NCI-H2227 treated with DMSO at 0.1 percent for 48 hours (cell line): ENCODE measurements around the gene NBAS.
"Not testable (repeated sequence)": the region's sequence is repeated elsewhere in the genome, so short reads cannot be mapped to it uniquely, and the experiment has no call there.

Experiments used
- DNase-seq: peaks from one replicate; lab custom pipeline; 2025; lab: John Stamatoyannopoulos, UW

Gene NBAS

DNA sequence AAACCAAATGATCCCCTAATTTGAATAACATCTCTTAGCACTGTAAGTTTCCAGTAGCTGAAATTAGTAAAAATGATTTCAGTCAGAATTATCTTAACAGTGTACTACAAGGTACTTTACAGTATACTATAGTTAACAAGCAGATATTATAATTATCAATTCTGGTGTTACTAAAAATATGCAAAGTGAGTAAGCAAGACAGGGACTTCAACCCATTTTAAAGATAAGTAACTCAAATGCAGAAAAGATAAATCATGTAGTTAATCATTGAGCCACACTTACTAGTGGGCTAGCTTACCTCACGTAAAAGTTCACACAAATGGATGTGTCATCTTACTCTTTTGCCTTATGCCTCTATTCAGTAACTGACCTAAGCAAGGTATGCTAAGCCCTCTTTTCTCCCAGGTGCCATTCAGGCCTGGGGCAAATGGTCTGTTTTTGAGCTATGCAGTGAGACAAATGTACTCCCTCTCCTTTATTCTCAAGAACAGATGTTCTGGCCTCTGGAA lies 101.0 kb downstream of the NBAS start:
- DNase-seq, result no peak

DNA sequence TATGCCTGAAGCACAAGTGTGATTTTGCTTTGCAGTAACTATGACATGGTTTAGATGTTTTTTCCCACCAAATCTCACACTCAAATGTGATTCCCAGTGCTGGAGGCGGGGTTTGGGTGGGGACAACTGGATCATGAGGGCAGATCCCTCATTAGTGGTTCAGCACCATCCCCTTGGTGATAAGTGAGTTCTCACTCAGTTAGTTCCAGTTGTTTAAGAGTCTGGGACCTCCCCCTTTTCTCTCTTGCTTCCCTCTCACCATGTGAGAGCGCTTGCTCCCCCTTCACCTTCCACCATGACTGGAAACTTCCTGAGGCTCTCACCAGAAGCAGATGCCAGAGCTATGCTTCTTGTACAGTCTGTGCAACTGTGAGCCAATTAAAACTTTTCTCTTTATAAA lies 102.9 kb downstream of the NBAS start:
- DNase-seq, result no peak

DNA sequence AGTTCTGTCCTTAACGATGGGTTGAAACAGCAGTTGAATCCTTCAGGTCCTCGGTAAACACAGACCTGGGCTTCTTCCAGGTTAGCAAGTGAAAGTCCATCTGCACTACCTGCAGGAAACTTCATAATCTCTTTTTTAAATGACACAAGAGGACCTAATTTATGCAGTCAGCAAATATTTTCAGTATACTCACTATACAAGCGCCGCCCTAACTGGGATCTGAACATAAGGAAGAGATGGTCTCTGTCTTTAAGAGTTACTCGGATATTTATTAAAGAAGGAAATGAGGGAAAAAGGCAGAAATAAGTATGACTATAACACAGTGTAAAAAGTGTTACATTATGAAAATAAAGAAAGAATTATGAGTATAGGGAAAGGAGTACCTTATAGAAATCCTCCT lies 103.3 kb downstream of the NBAS start:
- DNase-seq, result no peak

DNA sequence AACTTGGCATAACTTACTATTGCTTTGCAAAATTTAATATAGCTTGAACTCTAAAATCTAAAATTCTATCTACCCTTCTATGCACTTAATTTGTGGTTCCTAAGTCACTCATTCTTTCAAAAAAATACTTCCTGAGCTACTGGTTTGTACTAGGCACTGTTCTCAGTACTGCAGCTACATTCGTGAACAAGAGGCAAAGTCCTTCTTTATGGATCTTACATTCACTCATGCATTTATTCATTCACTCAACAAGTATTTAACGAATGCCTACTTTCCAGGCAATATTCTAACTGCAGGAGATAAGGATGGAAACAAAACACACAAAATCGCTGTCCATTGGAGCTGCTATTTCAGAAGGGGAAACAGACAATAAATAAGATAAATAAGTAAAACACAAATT lies 104.8 kb downstream of the NBAS start:
- no peak for DNase-seq

DNA sequence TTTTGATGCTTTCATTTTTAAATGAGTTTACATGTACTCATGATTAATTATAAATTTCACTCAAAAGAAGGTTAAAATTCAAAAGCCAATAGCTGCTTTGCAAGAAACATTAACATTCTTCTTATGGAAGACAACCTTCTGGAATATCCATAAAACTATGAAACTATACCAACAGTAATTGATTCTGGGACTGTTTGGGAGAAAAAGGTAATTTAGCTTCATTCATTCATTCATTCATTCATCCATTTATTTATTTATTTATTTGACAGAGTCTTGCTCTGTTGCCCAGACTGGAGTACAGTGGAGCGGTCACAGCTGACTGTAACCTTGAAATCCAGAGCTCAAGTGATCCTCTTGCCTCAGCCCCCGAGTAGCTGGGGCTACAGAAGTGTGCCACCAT lies 110.3 kb downstream of the NBAS start:
- no peak for DNase-seq

DNA sequence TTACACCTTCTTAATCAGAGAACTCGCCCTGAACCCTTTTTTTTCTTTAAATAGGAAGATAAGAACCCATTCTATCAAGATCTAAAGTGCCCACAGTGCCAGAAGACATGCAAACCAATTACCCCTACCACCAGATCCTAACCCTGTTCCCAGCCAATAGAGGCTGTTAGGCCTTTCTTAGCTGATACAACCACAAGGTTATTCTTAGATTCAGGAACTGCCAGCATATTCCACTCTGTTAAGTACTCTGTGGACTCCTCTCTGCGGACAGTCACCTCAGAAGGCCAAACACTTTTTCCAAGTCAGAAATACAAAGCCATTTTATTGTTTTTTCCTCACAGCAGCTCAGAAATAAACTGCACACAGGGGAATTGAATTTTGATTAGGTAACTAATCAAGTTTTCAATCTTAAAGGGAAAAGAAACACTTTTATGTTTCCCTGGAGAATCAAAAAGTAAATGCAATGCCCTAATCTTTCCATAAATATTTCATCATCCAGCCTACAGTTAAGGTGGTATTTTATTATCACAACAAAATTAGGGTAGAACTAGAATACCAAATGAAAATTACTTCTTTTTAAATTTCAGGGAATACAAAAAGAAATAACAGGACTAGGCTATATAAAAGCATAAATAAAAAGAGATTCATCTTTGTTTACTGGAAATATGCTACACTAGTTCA lies 111.4 kb downstream of the NBAS start:
- no peak for DNase-seq

DNA sequence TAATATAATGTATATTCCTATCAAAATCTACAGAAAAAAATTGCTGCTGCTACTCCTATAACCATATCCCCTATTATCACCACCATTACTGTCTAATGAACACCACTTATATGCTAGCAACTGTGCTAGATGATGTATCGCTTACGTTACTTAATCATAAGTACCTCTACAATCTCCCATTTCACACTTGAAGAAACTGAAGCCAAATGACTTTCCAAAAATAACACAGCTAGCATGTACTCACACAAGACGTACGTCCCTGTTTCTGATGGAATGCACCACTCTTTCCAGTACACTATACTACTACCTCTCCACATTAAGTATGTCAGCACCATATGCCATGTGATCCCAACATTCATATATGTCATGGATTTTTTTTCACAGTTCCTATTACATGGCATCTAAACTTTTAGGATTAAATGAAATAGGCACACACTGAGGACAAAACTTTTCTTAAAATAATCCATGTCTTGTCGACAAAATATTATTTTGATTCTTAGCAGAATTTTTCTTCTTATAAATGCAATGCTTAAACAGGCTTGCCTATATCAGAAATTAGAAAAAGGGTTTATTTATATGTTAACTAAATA lies 112.8 kb downstream of the NBAS start:
- DNase-seq, result no peak

DNA sequence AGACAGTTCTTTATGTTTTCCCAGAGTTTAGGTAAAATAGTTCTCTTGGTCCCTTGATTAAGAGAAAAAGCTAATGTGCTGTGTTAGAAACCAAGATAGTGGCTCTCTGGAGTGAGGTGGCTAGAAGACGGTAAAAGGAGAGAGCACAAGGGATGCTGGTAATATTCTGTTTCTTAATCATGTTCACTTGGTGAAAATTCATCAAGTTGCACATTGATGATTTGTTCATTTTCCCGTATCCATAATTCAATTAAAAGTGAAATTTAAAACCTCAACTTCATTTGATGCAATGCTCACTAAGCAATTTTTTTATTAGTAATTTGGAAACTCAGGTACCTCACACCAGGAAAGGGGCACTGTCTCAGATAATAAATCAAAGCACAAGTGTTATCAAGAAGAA lies 113.8 kb downstream of the NBAS start:
- DNase-seq, result no peak

DNA sequence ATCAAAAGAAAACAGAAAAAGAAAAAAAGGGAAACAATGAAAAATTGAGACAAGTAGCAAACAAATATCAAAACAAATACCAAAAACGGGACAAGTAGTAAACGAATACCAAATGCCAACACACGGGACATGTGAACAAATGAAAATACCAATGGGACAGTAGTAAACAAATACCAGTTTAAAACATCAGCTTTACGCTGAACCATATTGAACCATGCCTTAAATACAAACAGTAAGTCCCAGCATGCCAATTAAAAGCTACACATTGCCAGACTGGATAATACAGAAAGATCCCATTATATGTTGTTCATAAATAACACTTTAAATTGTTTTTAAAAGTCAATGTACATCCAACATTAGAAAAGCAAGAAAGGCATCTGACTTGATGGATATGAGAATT lies 114.2 kb downstream of the NBAS start:
- no peak for DNase-seq

DNA sequence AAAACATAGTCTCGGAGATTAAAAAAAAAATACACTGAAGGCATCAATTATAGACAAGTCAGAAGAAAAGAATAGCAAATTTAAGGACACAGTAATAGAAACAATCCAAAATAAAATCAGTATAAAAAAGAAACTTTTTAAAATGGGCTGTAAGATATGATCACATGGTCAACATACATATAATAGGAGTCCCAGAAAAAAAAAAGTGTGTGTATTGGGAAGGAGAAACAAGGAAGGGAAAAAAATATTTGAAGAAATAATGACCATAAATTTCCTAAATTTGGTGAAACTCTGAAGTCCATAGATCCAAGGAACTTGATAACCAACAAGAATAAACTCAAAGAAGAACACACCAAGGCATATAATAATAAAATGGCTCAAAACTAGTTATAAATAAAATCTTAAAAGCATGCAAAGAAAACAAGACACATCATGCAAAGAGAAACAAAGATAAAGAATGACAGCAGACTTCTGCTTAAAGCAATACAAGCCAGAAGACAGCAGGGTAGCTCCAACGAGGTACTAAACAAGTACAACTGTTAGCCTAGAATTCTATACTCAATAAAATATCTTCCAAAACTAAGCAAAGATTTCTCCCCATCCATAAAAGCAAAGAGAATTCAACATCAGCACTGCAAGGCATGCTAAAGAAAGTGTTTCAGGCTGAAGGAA lies 115.1 kb downstream of the NBAS start:
- no peak for DNase-seq

DNA sequence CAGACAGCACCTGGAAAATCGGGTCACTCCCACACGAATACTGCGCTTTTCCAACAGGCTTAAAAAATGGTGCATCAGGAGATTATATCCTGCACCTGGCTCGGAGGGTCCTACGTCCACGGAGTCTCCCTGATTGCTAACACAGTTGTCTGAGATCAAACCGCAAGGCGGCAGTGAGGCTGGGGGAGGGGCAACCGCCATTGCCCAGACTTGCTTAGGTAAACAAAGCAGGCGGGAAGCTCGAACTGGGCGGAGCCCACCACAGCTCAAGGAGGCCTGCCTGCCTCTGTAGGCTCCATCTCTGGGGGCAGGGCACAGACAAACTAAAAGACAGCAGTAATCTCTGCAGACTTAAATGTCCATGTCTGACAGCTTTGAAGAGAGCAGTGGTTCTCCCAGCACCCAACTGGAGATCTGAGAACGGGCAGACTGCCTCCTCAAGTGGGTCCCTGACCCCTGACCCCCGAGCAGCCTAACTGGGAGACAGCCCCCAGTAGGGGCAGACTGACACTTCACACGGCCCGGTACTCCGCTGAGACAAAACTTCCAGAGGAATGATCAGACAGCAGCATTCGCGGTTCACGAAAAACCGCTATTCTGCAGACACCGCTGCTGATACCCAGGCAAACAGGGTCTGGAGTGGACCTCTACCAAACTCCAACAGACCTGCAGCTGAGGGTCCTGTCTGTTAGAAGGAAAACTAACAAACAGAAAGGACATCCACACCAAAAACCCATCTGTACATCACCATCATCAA lies 121.2 kb downstream of the NBAS start:
- not testable (repeated sequence) for DNase-seq

DNA sequence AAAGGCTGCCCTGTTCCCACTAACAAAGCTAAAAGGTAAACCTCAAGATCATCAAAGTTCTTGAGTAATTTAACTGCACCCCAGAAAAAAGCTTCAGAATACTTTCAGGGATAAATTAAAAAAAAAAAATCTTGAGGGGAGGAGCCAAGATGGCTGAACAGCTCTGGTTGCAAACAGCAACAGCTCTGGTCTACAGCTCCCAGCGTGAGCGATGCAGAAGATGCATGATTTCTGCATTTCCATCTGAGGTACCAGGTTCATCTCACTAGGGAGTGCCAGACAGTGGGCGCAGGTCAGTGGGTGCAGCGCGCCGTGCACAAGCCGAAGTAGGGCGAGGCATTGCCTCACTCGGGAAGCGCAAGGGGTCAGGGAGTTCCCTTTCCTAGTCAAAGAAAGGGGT lies 121.8 kb downstream of the NBAS start:
- DNase-seq, result not testable (repeated sequence)

DNA sequence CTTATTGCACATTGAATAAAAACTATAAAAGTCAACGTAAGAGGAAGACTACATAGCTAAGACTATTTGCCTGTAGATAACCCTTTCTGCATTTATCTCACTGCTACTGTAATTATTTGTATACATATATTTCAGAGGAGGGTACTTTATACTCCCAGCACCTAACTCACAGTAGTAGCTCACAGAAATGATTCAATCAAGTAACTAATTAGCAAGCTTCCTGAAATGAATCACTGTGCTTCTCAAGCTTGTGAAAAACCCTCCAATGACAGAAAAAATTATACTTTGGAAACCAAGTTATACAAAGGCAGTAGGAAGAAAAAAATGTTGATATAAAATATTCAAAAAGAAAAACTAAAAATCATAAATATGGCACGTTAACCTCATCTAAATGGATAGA lies 124.9 kb downstream of the NBAS start:
- DNase-seq, result no peak

DNA sequence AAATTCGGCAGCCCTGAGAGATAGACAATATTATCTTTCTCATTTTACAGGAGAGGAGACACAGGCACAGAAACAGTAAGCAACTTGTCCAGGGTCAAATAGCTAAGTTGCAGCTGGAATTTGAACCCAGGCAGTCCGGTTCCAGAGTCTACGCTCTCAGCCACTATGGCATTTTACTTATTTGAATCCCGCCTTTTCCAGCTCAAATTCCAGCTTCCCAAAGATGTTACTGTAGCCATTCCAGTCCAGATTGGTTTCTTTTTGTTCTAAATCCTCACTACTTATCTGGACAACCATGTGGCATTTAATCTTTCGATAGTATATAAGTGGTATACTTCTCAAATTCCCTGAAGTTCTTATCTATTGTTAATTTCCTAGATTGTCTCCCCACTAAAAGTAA lies 125.7 kb downstream of the NBAS start:
- no peak for DNase-seq

DNA sequence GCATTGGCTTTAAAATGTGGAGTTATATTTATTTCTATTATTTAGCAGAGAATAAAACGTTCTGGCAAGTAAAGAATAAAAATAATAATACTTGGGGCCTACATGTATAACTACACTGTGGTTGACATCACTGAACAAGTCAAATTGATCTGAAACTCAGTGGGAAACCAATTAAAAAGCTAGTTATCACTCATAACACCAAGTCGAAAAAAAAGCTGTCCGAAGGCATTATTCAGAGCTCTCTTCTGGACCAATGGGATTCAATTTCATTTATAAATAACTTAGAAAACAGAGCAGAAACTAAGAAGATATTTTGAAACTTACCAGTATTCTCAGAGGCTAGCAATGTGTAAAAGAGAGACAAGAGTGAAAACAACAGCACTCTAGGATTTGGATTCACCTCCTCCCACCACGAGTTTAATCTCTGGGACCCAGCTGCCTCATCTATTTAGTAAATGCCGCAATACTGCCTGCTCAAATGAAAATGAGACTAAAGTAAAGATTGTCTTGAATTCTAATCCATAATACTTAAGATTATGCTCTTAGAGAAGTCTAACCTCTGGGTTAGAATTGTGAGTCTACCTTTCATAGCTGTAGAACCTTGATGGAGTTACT lies 128.4 kb downstream of the NBAS start:
- DNase-seq, result no peak

DNA sequence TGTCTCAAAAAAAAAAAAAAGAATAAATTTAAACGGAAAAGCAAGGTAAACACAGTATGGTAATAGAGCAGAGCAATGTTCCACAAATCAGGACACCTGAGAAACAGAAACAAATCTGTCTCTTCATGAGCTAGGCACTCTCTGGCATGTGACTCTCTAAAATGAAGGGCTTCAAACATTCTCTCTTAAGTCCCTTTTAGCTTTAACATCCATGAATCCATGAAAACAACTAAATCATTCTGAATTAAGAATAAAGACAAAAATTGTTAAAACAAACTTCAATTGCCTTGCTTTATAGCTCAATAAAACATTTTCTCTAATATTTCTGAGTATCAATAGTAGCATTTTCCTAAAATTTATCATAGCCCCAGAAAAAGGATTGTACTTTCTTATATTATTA lies 132.1 kb downstream of the NBAS start:
- DNase-seq, result no peak

DNA sequence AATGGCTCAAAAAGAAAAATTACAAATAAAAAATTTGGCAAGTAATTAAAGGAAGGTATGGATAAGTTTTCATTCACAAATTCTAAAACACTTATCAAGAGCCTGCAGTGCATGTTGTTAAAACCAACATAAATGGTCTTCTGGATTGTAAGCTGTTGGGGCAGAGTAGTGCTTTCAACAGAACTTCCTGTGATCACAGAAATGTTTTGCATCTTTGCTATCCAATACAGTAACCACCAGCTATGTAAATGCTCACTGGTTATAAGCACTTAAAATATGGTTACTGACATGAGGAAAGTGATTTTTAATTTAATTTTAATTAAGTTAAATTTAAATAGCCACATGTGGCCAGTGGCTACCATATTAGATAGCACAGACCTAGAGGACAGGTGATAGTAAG lies 133.1 kb downstream of the NBAS start:
- DNase-seq, result no peak

DNA sequence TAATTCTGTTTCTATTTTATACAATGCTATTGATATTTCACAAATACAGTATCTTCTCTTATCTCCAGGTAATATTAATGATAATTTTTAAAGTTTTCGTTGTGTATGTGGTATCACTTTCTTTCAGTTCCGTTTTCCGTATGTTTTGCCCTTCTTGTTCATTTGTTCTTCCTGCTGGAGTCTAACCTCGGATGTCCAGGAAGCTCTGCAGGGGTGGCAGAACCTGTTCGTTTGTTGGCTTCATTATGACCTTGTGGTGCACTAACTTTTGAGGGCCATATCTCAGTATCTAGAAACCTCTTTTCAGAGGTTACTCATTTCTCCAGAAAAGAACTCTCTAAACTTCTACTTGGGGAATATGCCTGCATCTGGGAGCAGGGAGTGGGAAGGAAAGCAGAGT lies 134.5 kb downstream of the NBAS start:
- no peak for DNase-seq

DNA sequence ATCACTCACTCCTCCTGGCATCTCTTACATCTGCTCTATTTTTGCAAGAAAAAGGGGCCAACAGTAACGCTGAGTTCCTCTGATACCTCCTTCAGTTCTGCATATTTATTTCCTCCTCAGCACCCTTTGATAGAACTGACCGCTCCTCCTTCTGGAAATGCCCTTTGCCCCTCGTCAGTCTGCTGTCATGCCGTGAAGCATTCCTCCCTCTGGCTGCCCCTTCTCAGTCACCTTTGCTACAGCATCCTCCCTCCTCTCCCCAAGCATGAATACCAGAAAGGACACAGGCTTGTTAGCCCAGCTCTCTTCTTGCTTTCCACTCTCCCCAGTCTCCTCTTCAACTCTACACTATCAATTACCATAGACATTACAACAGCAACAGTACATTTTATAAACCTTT lies 135.4 kb downstream of the NBAS start:
- DNase-seq, result no peak

DNA sequence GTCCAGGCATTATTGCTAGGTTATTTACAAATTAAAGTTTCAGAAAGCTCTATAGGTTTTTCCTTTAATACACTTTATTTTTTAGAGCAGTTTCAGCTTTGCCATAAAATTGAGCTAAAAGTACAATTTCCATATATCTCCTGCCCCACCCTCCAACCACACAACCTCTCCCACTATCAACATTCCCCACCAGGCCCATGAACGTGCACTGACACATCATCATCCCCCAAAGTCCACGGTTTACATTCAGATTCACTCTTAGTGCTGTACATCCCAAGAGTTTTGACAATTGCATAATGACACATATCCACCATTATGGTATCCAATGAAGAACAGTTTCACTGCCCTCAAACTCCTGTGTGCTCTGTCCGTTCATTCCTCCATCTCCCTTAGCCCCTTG lies 139.4 kb downstream of the NBAS start:
- DNase-seq, result no peak

DNA sequence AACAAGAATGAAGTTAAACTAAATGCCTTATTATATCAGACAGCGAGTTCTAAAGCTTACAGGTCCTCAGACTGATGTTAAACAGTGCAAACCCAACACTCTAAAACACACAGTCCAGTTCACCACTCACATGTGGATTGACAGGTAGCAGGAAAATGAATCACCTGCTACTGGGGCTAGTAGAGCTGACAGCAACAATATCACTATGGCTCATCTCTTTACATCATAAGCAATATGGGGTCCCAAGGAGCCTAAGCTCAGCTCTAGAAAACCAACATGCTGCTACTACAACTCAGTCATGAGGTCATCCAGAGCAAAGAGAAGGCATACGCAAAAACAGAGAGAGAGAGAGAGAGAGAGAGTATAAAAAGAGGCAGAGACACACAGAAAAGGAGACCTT lies 145.4 kb downstream of the NBAS start:
- no peak for DNase-seq

DNA sequence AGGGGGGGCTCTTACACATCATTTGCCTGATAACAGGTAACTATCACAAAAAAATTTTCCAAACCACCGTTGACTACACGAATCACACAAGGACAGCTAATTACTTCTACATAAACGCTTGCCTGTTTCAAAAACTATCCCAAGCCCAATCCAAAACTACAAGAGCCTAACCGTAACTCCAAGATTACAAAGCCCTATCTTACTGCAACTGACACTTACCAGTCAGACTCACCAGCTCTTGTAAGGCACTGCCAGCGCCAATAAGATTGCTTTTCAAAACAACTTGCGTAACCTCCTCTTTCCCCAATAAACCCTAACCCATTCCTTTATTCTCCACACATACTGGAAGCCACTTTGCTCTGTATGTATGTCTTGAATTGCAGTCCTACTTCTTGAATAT lies 148.4 kb downstream of the NBAS start:
- DNase-seq, result no peak
